GM19193 (cell line): ENCODE results near the gene GMPPA.

Experiments used
- POLR2A ChIP-seq: IDR thresholded peaks from 4 replicates; pipeline ENCODE4 v1.6.1; 2011; ENCODE audit not compliant: insufficient read depth, insufficient read length; ENCODE audit errors: extremely low read depth

GMPPA gene

DNA sequence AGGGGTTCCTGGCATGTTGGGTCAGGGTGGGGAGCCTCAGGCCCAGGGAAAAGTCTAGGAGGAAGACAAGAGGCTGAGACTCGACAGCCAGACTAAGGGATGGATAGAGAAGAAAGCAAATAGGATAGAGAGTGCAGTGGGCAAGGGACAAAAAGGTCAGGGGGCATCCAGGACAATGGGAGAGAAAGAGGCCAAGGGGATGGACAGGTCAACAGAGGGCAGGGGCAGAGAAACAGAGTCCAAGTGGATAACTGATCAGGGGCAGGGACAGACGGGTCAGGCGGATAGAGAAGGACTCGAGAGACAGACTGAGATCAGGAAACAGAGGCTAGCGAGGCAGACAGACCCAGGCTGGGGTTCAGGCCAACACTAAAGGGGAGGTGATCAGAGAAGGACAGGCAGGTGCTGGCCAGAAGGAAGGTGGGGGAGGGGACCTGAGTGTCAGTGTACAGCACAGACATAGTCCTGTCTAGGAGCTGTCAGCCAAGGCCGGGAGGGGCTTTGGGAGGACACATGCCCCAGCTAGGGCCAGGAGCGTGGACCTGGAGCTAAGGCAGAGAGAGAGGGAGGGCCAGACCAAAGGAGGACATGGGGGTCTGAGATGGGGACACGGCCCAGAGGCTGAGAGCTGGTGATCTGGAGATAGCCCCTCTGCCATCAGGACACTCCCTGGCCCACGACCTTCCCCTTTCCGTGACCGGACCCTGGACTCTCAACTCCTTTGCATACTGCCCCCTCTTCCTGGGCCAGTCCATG lies 27.8 kb downstream of the GMPPA start:
- TF ChIP-seq POLR2A = no peak

DNA sequence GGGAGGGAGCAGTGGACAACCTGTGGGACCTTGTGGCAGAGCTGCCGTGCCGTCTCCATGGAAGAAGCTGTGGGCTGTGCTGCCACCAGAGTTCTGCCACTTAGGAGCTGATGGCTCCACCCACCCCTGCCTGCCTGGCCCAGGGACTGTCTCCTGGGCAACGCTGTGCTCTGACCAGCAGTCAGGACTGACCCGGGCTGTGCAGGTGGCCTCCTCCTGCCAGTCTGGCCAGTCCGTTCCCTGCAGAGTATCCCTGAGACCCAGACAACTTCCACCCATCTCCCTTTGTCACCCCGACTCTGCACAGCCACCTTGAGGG lies 28.3 kb downstream of the GMPPA start:
- TF ChIP-seq POLR2A = no peak

DNA sequence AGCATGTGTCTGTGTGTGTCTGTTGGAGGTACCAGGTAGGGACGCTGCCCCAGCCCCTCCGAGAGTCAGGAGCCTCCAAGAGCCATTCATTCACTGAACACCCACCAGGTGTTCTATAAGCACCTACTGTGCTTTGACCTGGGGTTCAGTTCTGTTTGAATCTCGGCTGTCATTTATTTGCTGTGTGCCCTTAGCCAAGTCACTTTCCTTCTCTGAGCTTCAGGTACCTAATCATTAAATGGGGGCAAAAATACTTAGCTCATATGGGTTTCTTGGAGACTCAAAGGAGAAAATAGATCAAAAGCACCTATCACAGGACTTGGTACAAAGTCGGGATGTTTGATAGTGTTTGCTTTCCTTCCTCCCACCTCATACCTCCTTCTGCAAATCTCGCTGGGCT lies 28.8 kb downstream of the GMPPA start:
- no peak for TF ChIP-seq POLR2A

DNA sequence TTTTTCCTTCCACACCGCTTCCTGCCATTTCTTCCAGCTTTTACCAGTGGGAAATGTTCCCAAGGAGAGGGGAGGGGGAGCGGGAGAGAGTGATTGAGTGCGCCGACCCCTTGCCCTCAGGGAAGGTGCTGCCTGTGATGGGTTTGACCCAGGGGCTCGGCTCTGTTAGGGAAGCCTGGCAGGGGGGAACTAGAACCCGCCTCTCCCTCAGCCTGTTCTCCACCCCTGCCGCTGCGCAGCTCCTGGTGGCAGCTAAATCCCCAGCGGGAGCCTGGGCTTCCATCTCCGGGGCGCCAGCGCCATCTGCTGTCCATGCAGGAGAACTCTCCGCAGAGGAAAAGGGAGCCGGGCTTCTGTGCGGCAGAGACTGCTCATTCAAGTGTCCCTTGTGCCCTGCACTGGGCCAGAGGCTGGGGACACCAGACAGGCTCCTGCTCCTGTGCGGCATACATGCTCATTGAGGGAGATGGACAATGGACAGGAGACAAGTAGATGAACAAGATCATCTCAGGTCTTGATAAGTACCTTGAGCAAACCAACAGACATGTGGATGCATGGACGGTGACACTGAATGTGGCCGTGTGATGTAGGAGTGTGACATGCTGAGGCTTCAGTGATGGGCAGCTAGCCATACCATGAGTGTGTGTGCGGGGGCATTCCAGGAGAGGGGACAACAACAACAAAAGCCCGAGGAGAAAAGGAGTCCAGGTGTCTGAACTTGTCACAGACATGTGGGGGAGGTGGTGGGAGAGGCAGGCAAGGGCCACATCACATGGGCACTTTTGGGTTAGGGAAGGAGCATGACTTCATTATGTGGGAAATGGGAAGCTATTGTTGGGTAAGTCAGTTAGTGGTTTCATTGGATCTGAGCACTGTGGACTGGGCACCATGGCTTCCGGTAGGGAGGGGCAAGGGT lies 31.6 kb downstream of the GMPPA start:
- no peak for TF ChIP-seq POLR2A

DNA sequence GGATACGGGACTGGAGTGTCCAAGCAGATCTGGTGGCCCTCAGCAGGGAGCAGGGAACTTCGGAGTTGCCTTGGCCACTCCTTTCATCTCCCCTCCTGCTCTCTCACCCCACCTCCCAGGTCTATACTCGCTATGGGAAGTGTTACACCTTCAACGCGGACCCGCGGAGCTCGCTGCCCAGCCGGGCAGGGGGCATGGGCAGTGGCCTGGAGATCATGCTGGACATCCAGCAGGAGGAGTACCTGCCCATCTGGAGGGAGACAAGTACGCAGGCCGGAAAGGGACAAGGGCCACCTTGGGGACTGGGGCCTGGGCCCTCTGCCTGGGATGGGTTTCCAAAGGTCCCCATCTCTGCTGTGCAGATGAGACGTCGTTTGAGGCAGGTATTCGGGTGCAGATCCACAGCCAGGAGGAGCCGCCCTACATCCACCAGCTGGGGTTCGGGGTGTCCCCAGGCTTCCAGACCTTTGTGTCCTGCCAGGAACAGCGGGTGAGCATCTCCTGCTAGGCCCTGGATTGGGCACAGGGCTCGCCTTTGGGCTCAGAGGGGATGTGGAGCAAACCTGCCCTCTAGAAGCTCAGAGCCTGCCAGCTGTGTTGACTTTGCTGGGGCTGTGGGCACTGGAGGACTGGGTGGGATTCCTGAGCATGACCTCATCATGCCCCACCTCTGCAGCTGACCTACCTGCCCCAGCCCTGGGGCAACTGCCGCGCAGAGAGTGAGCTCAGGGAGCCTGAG lies 33.1 kb downstream of the GMPPA start:
- TF ChIP-seq POLR2A = no peak

DNA sequence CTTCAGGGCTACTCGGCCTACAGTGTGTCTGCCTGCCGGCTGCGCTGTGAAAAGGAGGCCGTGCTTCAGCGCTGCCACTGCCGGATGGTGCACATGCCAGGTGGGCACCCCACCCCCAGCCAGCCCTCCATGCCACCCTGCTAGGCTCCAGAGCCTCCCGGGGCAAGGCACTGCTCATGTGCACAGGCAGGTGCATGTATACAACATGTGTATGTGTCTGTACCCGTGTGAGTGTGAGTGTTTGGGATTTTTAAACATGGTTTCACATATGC lies 33.6 kb downstream of the GMPPA start:
- no peak for TF ChIP-seq POLR2A

DNA sequence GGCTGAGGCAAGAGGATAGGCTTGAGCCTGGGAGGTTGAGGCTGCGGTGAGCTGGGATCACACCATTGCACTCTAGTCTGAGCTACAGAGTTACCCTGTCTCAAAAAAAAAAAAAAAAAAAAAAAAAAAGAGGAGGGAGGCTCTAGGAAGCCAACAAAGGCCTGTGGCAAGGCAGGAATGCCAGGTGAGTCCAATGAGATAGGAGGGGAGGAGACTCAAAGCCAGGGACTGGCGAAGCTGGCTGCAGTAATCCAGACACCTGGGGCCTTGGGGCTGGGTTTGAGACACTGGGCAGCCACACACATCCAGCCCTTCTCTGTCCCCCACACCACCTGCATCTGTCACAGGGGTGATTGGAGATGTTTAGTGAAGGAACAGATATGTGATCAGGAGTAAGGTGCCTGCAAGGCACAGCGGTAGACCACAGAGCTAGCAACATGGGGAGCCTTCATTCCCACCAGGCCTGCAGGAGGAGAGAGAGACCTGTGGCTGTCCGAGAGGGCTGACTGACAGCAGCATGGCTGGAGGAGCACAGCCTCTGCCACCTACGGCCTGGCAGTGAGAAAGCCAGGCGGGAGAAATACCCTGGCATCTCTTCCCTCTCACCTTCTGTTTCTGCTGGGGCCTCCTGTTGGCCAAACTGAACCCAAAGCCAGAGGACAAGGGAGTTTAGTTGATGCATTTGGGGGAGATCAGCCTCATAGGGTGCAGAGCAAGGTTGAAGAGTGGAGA lies 35.4 kb downstream of the GMPPA start:
- TF ChIP-seq POLR2A = no peak

DNA sequence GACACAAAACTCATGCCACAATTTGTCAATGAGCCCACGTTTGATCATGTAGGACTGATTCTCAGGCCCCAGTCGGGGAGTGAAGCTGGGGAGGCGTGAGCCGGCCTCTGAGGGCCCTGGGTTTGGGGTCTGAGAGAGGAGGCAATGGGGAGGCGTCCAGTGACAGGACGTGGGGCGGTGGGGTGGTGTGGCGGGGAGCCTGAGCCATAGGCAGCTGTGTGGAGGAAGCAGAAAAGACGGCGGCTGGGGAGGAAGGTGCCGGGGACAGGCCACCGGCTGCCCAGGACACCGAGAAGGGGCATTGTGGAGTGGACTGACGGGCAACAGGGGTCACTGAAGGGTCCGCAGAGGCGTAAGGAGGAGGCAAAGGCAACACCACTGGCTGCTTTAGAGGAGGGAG lies 37.7 kb downstream of the GMPPA start:
- no peak for TF ChIP-seq POLR2A

DNA sequence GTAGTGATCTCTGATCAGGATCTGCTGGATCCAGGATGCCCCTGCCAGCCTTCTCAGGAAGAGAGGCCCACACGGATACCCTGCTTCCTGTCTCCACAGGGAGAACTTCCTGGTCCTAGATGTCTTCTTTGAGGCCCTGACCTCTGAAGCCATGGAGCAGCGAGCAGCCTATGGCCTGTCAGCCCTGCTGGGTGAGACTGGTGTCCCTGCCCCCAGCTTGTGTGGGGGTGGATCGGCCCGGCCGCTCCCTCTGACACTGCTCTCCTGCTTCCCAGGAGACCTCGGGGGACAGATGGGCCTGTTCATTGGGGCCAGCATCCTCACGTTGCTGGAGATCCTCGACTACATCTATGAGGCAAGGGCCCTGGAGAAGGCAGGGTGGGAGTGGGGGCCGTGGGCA lies 38.3 kb downstream of the GMPPA start:
- TF ChIP-seq POLR2A = no peak

DNA sequence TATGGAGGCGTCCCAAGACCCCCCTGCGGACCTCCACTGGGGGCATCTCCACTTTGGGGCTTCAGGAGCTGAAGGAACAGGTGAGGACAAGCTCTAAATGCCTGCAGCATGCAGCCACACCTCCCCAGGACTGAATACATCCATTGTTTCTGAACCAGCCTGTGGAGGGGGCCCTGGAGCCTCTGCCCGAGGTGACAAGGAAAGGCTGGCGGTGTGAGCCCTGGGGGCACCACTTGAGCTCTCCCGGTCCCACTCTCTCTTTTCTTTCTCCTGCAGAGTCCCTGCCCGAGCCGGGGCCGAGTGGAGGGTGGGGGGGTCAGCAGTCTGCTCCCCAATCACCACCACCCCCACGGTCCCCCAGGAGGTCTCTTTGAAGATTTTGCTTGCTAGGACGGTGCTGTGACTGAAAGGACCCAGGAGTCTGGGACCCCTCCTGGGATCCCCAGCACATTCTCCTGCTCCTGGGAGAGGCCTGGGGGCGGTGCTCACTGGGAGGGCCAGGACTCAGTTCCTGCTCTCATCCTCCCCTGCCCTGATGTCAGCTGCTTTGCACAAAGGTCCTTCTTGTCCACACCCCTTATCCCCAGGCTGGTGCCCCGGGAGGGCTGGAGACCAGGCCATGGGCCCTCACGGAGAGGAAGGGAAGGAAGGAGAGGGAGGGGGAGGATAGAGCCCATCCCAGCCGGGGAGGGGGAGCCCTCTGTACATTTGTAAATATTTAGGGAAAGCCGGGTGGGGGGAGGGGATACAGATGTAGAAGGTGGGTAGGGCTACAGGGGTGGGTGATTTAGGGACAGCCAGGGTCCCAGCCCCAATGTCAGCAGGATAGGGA lies 39.2 kb downstream of the GMPPA start:
- TF ChIP-seq POLR2A = no peak

DNA sequence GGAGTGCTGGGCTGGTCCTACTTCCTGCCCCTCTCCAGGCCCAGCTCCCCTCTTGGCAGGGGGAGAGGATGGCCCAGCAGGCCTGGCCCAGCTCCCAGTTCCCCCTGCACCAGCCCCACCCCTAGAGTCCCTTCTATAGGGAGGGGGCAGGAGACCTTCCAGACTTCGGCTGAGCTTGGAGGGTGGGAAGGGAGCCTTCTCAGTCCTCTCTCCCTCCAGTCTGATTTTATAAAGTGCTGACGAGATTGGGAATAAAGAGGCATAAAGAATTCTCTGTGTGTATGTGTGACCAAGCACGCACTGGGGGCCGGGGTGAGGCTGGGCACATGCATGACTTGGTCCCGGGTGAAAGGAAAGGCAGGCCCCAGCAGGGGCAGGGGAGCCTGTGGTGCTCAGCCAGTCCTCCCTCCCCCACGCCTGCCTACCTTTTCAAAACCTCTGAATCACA lies 39.8 kb downstream of the GMPPA start:
- TF ChIP-seq POLR2A = no peak

DNA sequence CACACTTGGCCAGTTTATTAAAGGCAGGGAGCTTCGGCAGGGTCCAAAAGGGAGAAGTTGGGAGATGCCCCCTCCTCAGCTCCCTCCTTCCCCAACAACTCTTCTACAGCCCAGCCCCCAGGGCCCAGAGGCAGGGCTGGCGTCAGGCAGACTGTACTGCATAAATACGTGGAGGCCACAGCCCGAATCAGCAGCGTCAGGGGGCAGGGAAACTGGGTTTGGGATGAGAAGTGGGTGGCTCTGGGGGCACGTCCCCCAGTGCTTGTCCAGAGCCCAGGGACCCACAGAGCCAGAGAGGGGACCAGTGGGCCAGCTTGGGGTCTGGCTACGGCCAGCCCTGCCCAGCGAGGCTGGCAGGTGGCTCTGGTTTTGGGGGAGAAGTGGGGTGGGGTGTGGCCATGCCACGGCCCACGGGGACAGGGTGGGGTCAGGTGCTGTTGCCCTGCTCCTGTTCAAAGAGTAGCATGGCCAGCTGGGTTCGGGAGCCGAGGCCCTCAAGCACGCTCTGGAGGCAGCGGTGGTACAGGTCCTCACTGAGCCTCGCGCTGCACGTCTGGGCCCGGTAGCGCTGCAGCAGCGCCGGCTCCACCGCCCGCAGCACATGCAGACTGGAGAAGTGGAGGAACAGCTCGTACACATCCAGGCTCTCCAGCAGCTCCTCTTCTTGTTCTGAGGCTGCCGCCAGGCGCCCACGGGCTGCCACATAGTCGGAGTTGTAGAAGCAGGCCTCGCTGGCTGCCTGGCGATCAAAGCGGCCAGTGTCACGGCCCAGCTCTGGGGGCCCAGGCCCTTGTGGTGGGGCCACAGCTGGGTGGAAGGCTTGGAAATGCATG lies 40.5 kb downstream of the GMPPA start:
- TF ChIP-seq POLR2A = no peak

DNA sequence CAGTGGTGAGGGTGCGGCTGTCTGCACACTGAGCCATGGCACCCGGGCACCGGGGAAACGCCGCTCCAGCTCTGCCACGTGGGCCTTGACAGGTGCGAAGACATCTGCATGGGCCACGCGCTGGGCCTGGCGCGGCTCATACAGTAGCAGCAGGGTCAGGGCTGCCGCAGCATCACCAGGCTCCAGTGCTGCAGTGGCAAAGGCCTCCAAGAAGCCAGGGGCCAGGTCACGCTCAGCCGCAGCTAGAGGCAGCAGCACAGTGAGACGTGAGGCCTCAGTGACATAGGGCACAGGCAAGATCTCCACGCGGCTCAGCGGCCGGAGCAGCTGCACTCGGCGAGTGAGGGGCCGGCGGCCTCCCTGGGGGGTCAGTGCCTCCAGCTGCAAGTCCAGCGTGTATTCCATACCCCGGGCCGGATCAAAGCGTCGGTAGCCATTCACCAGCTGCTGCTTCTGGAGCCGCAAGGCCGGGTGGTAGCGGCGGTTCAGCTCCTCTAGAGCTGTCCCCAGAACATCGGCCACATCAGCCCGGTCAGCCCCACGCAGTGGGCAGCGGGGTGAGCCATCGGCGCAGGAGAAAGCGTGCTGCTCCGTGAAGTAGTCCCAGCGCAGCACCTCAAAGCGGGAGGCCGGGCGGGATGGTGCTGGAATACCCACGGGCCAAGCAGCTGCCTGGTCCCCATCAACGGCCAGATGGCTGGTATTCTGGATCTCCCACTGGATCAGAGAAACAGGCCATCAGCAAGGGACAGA lies 41.4 kb downstream of the GMPPA start:
- TF ChIP-seq POLR2A = no peak
